ENCODE data around the gene CD244.

DNA sequence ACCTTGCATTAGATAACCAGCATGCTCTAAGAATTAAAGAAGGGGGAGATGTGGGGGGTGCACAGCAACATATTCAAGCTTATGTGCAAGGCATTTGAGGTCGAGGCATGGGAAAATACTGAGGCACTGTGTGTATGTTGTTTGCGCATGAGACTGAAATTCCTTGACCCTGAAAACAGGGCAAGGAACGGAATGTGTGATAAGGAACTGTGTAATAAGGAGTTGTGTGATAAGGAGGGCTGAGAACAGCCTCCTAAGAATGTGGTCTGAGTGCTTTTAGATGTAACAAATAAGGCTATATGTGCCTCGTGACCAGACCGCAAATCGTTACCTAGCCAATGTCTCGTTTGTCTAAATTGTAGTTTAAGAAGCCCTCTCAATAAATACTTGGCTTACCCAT is 48.8 kb upstream of the CD244 start:
- TF ChIP-seq, protein P1, sequence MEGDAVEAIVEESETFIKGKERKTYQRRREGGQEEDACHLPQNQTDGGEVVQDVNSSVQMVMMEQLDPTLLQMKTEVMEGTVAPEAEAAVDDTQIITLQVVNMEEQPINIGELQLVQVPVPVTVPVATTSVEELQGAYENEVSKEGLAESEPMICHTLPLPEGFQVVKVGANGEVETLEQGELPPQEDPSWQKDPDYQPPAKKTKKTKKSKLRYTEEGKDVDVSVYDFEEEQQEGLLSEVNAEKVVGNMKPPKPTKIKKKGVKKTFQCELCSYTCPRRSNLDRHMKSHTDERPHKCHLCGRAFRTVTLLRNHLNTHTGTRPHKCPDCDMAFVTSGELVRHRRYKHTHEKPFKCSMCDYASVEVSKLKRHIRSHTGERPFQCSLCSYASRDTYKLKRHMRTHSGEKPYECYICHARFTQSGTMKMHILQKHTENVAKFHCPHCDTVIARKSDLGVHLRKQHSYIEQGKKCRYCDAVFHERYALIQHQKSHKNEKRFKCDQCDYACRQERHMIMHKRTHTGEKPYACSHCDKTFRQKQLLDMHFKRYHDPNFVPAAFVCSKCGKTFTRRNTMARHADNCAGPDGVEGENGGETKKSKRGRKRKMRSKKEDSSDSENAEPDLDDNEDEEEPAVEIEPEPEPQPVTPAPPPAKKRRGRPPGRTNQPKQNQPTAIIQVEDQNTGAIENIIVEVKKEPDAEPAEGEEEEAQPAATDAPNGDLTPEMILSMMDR (conservative IDR thresholded peaks at IDR 0.05 in 1 of 2, IDR thresholded peaks at IDR 0.05 in 1 of 2; ENCODE audit: extremely low read depth in 1 of 2, insufficient read depth in 1 of 2, low read depth in 1 of 2, low read length in 2 of 2): no peak
- no peak for TF ChIP-seq EZH2 (IDR thresholded peaks at IDR 0.05; ENCODE audit: borderline replicate concordance, low read length)
